HEK293T (cell line): ENCODE measurements around the gene CCDC141.

Experiments
- BHLHE40 ChIP-seq: fragments of 450-650 bp; IDR thresholded peaks from 2 replicates; pipeline ENCODE4 v1.6.1; 2016; ENCODE audit warnings: mild to moderate bottlenecking, moderate library complexity, borderline replicate concordance
- CTBP1 ChIP-seq: fragments of 450-650 bp; IDR thresholded peaks from 2 replicates; pipeline ENCODE4 v1.6.1; 2016; ENCODE audit warnings: borderline replicate concordance
- ELF4 ChIP-seq: fragments of 450-650 bp; IDR thresholded peaks from 2 replicates; pipeline ENCODE4 v1.6.1; 2017; ENCODE audit warnings: antibody characterized with exemption
- FOXK2 ChIP-seq: fragments of 450-650 bp; IDR thresholded peaks from 2 replicates; pipeline ENCODE4 v1.6.1; 2016; ENCODE audit warnings: mild to moderate bottlenecking
- FOXM1 ChIP-seq: fragments of 450-650 bp; IDR thresholded peaks from 2 replicates; pipeline ENCODE4 v1.6.1; 2017; ENCODE audit warnings: mild to moderate bottlenecking, borderline replicate concordance
- L3MBTL2 ChIP-seq: fragments of 450-650 bp; conservative IDR thresholded peaks from 2 replicates; pipeline ENCODE4 v1.6.1; 2016; ENCODE audit warnings: mild to moderate bottlenecking
- LEF1 ChIP-seq: fragments of 450-650 bp; IDR thresholded peaks from 2 replicates; pipeline ENCODE4 v1.6.1; 2017; ENCODE audit warnings: mild to moderate bottlenecking, borderline replicate concordance
- NFRKB ChIP-seq: fragments of 450-650 bp; IDR thresholded peaks from 2 replicates; pipeline ENCODE4 v1.6.1; 2016; ENCODE audit warnings: mild to moderate bottlenecking, moderate library complexity
- SP1 ChIP-seq: fragments of 450-650 bp; IDR thresholded peaks from 2 replicates; pipeline ENCODE4 v1.6.1; 2017
- SUZ12 ChIP-seq: fragments of 450-650 bp; IDR thresholded peaks from 2 replicates; pipeline ENCODE4 v1.6.1; 2016; ENCODE audit warnings: mild to moderate bottlenecking
- TARDBP ChIP-seq: fragments of 450-650 bp; IDR thresholded peaks from 2 replicates; pipeline ENCODE4 v1.6.1; 2016
- ZNF384 ChIP-seq: fragments of 450-650 bp; IDR thresholded peaks from 2 replicates; pipeline ENCODE4 v1.6.1; 2016
- TF ChIP-seq, protein P1 (sequence below): fragments of 450-650 bp; IDR thresholded peaks from 2 replicates; pipeline ENCODE4 v1.6.1; 2016

DNA sequence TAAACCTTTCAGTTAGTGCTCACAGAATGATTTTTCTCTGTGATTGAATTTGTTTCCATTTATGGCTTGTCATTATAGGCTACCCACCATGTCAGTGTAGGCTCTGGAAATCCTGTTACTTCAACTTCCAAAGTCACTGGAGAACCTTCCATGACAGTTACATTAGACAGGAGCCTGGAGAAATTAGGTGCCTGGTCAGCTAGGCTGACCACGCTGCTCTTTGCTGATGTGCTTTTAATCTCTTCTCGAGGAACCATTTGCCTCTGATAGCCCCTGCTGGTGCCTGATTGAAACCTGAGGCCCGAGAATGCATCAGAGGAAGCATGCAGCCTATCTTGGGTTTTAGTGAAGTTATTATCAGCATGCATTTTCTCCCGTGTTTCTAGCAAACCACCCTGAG, 213.1 kb downstream of the CCDC141 start:
- TF ChIP-seq FOXM1 (no peak), ELF4 (no peak), SP1 (no peak), ZNF384 (no peak), NFRKB (no peak), BHLHE40 (no peak), LEF1 (no peak), TARDBP (no peak), FOXK2 (no peak), SUZ12 (no peak), L3MBTL2 (no peak), CTBP1 (no peak)
- TF ChIP-seq, protein P1, sequence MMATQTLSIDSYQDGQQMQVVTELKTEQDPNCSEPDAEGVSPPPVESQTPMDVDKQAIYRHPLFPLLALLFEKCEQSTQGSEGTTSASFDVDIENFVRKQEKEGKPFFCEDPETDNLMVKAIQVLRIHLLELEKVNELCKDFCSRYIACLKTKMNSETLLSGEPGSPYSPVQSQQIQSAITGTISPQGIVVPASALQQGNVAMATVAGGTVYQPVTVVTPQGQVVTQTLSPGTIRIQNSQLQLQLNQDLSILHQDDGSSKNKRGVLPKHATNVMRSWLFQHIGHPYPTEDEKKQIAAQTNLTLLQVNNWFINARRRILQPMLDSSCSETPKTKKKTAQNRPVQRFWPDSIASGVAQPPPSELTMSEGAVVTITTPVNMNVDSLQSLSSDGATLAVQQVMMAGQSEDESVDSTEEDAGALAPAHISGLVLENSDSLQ: no peak
